SU-DHL-6 (cell line): ENCODE measurements around the gene HOMER3.
A peak's percentile ranks its signal among the peaks of the same experiment; 100 is the strongest.

Experiments
- H2AFZ ChIP-seq: fragments of 200-600 bp; sonication (generic); 2 replicates; pipeline ENCODE4 v1.6.1; 2014; ENCODE audit warnings: low read depth, mild to moderate bottlenecking, moderate library complexity, mixed read lengths, antibody characterized with exemption, low read length; ENCODE audit not compliant: severe bottlenecking
- H3F3A ChIP-seq: fragments of 200-600 bp; shearing (Covaris generic); 2 replicates; pipeline ENCODE4 v1.6.0; 2016; ENCODE audit warnings: antibody characterized with exemption, mild to moderate bottlenecking; ENCODE audit not compliant: insufficient read depth
- H3K27ac ChIP-seq: fragments of 200-600 bp; sonication (generic); 2 replicates; pipeline ENCODE4 v1.5.1; 2016; ENCODE audit warnings: low read depth, mild to moderate bottlenecking, low read length, moderate library complexity, mixed read lengths
- H3K27me3 ChIP-seq: fragments of 200-600 bp; sonication (generic), shearing (Covaris generic); 2 replicates; pipeline ENCODE4 v1.6.0; 2014; ENCODE audit warnings: mild to moderate bottlenecking, low read length
- H3K36me3 ChIP-seq: fragments of 200-600 bp; sonication (generic); 2 replicates; pipeline ENCODE4 v1.6.1; 2014; ENCODE audit warnings: mild to moderate bottlenecking, low read length, mixed read lengths
- H3K4me2 ChIP-seq: fragments of 300-600, 200-600 bp; shearing (Covaris generic), sonication (generic); 2 replicates; pipeline ENCODE4 v1.6.0; 2014; ENCODE audit warnings: low read length, low read depth, mild to moderate bottlenecking; ENCODE audit not compliant: poor library complexity, severe bottlenecking
- H3K4me3 ChIP-seq: fragments of 200-600 bp; sonication (generic); 2 replicates; pipeline ENCODE4 v1.5.1; 2014; ENCODE audit warnings: antibody characterized with exemption, low read length, mild to moderate bottlenecking, mixed read lengths; ENCODE audit not compliant: insufficient read depth, poor library complexity, severe bottlenecking
- H3K79me2 ChIP-seq: fragments of 200-600 bp; sonication (generic); 2 replicates; pipeline ENCODE4 v1.6.1; 2014; ENCODE audit warnings: mild to moderate bottlenecking, low read length, moderate library complexity; ENCODE audit not compliant: insufficient read depth
- H3K9ac ChIP-seq: fragments of 200-600 bp; sonication (generic); 2 replicates; pipeline ENCODE4 v1.7.0; 2014; ENCODE audit warnings: mild to moderate bottlenecking, low read length
- H3K9me2 ChIP-seq: fragments of 200-600 bp; sonication (generic); replicated peaks from 2 replicates; pipeline ENCODE4 v1.6.1; 2014; ENCODE audit warnings: low read length; ENCODE audit not compliant: insufficient read depth
- H3K9me3 ChIP-seq: fragments of 200-600 bp; sonication (generic); 2 replicates; pipeline ENCODE4 v1.6.1; 2014; ENCODE audit warnings: low read length, mixed read lengths; ENCODE audit not compliant: insufficient read depth
- H4K20me1 ChIP-seq: fragments of 200-600 bp; sonication (generic); 2 replicates; pipeline ENCODE4 v1.6.1; 2014; ENCODE audit warnings: low read depth, mild to moderate bottlenecking, antibody characterized with exemption, low read length, moderate library complexity, mixed read lengths
- EZH2phosphoT487 ChIP-seq: fragments of 200-600 bp; sonication (generic), shearing (Covaris generic); conservative IDR thresholded peaks from 2 replicates; pipeline ENCODE4 v1.6.1; 2018; ENCODE audit warnings: mild to moderate bottlenecking, antibody characterized with exemption, low read length, moderate library complexity, mixed read lengths
- TF ChIP-seq, protein P1 (sequence below): fragments of 200-600 bp; sonication (generic); IDR thresholded peaks from one replicate; pipeline ENCODE4 v1.5.1; 2017; ENCODE audit warnings: antibody characterized with exemption, mild to moderate bottlenecking, low read length, moderate library complexity; ENCODE audit not compliant: insufficient read depth, poor library complexity, severe bottlenecking

Gene HOMER3

GRCh38 chr19:18939163-18939562 is 1.9 kb downstream of the HOMER3 start:
- H3K9ac ChIP-seq: 0 out of 2 replicates have a peak overlapping the region, but pooled peaks have one; percentile 88
- peaks cover 8% of the 10 kb centered on the region; the same call in 1 of the 2 replicates for H3F3A ChIP-seq
- H3K27me3 ChIP-seq: no peaks in the 10 kb centered on the region
- no peak overlapping the region for H2AFZ ChIP-seq
- TF ChIP-seq EZH2phosphoT487: no peak
- TF ChIP-seq, protein P1, sequence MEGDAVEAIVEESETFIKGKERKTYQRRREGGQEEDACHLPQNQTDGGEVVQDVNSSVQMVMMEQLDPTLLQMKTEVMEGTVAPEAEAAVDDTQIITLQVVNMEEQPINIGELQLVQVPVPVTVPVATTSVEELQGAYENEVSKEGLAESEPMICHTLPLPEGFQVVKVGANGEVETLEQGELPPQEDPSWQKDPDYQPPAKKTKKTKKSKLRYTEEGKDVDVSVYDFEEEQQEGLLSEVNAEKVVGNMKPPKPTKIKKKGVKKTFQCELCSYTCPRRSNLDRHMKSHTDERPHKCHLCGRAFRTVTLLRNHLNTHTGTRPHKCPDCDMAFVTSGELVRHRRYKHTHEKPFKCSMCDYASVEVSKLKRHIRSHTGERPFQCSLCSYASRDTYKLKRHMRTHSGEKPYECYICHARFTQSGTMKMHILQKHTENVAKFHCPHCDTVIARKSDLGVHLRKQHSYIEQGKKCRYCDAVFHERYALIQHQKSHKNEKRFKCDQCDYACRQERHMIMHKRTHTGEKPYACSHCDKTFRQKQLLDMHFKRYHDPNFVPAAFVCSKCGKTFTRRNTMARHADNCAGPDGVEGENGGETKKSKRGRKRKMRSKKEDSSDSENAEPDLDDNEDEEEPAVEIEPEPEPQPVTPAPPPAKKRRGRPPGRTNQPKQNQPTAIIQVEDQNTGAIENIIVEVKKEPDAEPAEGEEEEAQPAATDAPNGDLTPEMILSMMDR: no peak
- H3K27ac ChIP-seq: no peak overlapping the region
- peaks cover 13% of the 10 kb centered on the region for H3K79me2 ChIP-seq
- peak overlapping the region; percentile 84 for H3K4me3 ChIP-seq
- no peaks in the 10 kb centered on the region for H3K9me3 ChIP-seq
- peak overlapping the region; percentile 82 for H3K4me2 ChIP-seq
- no peaks in the 10 kb centered on the region for H3K9me2 ChIP-seq
- H4K20me1 ChIP-seq: no peaks in the 10 kb centered on the region
- no peaks in the 10 kb centered on the region for H3K36me3 ChIP-seq

DNA sequence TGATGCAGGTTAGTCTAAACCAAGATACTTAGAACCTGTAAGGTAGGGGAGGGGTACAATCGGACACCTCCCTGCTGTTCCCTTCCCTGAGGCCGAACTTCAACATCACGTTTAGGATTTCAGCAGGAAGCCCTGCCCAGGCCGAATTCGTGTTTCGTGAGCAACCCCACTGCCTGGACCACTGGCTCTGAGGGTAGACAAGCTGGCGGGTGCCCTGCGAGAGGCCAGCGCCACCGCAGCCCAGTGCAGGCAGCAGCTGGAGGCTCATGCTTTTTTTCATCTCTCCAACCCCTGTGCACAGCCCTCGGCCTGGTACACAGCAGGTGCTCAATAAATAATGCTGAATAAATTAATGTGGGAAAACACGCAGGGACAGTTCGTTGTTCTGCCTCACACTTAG is 7.7 kb downstream of the HOMER3 start:
- Histone ChIP-seq H3K27me3 (no peaks in the 10 kb centered on the region), H2AFZ (no peak overlapping the region), H3K79me2 (no peaks in the 10 kb centered on the region), H3K36me3 (no peaks in the 10 kb centered on the region), H3K9me3 (no peaks in the 10 kb centered on the region), H3K4me2 (no peak overlapping the region), H3K9me2 (no peaks in the 10 kb centered on the region), H3K9ac (no peak overlapping the region), H3K4me3 (no peak overlapping the region), H3F3A (no peaks in the 10 kb centered on the region), H3K27ac (no peak overlapping the region), H4K20me1 (no peaks in the 10 kb centered on the region)
- TF ChIP-seq, protein P1: no peak
- TF ChIP-seq EZH2phosphoT487: no peak

DNA sequence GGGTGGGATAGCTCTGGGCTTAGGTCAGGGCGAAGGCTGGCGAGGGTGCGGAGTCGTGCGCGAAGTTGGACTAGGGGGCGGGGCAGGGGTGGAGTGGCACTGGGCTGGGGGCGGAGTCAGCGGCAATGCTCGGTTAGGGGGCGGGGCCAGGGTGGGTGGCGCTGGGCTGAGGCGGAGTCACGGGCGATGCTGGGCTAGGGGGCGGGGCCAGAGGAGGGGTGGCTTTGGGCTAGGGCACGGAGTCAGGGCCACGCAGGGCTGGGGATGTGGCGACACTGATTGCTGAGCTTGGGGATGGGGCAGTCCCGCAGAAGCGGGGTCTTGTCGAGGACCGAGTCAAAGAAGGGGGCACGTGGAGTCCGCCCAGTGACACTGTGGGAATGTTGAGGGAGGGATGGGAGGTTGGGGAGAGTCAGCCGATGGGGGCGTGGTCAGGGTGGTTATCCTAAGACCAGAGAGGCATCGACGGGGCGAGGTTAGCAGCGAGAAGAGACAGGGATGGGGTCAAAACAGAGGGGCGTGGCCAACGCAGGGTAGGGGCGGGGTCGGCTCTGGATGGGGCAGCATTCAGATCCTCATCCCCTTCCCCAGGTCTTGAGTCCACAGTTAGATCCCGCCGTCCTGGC is 8.7 kb downstream of the HOMER3 start:
- no peak overlapping the region for H3K9ac ChIP-seq
- H3K9me3 ChIP-seq: no peaks in the 10 kb centered on the region
- TF ChIP-seq, protein P1: no peak
- TF ChIP-seq EZH2phosphoT487: no peak
- H3K79me2 ChIP-seq: no peaks in the 10 kb centered on the region
- H2AFZ ChIP-seq: no peak overlapping the region
- no peaks in the 10 kb centered on the region for H3K27me3 ChIP-seq
- no peak overlapping the region for H3K4me2 ChIP-seq
- H3K9me2 ChIP-seq: no peaks in the 10 kb centered on the region
- H3K36me3 ChIP-seq: no peaks in the 10 kb centered on the region
- no peaks in the 10 kb centered on the region for H4K20me1 ChIP-seq
- H3K27ac ChIP-seq: no peak overlapping the region
- H3F3A ChIP-seq: no peaks in the 10 kb centered on the region
- no peak overlapping the region for H3K4me3 ChIP-seq
